DMS114 treated with DMSO at 0.1 percent for 48 hours (cell line): ENCODE data around the gene TMPRSS2.
A peak's percentile ranks its signal among the peaks of the same experiment; 100 is the strongest.

Experiments used
- DNase-seq: peaks from one replicate; lab custom pipeline; 2025; ENCODE audit not compliant: unreplicated experiment; lab: John Stamatoyannopoulos, UW

The TMPRSS2 gene

DNA sequence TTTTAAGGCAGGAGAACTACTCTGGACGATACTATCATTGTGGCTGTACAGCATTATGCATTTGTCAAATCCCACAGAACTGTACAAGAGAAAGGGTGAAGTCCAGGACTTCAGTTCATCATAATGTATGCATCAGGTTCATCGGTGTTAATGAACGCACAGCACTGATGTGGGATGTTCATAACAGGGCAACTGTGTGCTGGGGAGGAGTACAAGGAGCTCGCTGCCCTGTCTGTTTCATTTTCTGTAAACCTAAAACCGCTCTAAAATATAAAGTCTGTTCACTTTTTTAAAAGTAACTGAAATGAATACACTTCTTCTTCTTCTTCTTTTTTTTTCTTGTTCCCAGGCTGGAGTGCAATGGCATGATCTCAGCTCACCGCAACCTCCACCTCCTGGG lies 25.0 kb downstream of the TMPRSS2 start:
- no peak for DNase-seq

DNA sequence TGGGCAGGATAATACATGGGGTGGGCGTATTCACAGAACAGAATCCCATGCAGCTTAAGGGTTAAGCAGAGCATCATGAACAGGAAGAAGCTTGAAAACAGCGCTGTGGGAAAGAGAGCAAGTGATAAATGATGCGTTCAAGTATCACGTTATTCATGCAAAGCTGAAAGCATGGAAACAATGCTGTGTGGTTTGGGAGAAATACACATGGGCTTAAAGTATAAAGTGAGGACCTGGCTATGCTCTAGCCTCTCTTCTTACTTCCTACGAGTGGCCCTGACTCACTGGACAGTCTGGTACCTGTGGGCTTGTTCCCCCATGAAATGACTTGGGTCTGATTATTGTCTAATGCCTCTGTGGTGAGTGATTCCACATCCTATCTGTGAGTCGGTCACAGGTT lies 25.7 kb downstream of the TMPRSS2 start:
- DNase-seq = no peak

DNA sequence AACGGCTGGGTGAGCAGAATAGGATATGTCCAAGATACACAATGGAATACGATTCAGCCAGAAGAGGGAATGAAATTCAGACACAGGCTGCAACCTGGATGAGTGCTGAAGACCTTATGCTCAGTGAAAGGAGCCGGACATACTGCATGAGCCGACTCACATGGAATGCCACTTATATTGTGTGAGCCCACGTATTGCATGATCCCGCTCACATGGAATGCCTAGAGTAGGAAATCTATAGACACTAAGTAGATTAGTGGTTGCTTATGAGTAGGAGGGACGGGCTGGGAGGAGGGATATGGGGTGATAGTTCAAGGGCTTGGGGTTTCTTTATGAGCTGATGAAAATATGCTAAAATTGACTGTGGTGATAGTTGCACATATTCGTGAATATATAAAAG lies 26.8 kb downstream of the TMPRSS2 start:
- no peak for DNase-seq

DNA sequence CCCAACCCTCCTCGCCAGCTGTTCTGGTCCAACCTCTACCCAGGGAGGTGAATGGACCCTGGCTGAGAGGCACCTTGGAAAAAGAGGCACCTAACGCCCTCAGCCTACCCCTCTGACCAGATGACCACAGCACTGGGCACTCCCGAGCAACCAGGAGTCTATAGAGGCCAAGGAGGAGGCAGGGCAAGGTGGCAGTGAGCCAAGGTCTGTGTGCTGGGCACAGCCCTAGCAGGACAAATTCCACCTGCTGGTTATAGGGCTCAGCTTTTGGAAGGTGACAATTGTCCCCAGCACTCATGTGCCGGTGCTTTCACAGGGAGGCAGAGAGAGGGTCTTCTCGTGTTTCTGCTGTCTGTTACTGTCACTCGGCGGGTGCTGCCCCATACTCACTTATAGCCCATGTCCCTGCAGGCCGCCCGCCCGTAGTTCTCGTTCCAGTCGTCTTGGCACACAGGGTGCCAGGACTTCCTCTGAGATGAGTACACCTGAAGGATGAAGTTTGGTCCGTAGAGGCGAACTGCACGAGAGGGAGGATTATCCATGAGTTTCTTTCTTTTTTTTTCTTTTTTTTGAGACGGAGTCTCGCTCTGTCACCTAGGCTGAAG lies 27.8 kb downstream of the TMPRSS2 start:
- no peak for DNase-seq

DNA sequence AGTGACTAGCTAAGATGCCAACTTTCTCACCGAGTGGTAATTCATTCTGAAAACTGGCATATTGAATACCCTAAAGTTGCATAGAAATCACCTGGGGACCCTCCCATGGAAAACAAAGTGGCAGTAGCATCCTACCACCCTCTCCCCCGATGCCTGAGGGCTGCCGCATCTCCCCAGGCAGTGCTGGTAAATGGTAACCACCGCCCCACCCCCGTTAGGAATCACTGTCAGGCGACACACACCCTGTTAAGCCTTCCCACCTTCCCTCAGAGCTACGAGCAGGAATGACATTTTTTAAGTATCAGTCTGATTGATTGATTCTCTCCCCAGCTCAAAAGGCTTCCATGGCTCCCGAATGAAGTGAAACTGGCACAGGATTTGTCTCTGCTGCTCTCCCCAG lies 28.3 kb downstream of the TMPRSS2 start:
- no peak for DNase-seq

DNA sequence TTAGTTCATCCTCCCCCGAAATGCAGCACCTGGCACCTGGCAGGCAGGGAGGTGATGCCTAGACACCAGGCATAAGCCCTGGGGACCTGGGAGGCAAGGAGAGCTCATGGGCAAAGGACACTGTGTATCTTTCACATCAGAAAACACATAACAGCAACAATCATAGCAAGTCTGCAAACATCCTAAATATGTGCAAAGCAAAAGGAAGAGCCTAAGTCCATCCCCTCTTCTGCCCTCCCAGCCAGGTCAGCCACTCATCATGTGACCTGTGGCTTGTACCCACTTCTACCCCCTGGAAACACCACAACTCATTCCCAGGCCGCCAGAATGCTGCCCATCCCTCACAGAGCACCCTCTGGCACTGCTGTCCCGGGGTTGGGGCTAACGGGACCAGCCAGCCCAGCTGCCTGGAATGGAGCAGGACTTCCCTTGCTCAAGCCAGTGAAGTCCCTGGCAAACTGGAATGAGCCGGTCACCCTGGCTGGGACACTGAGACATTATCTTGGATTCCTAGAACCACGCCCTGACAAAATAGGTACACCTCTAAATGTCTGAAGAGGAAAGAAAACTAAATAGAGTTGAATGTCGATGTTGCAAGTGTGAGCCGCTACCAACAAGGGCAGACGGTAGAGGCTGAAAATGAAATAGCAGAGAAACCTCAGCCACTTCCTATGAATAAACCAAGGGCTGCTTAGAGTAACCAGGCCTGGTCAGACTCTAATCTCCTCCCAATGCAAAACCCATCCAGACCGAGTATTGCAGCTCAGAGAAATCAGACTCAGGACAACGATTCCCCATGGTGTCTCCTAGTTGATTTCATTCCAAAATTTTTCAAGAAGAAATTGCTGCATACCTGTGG lies 29.4 kb downstream of the TMPRSS2 start:
- DNase-seq = no peak

DNA sequence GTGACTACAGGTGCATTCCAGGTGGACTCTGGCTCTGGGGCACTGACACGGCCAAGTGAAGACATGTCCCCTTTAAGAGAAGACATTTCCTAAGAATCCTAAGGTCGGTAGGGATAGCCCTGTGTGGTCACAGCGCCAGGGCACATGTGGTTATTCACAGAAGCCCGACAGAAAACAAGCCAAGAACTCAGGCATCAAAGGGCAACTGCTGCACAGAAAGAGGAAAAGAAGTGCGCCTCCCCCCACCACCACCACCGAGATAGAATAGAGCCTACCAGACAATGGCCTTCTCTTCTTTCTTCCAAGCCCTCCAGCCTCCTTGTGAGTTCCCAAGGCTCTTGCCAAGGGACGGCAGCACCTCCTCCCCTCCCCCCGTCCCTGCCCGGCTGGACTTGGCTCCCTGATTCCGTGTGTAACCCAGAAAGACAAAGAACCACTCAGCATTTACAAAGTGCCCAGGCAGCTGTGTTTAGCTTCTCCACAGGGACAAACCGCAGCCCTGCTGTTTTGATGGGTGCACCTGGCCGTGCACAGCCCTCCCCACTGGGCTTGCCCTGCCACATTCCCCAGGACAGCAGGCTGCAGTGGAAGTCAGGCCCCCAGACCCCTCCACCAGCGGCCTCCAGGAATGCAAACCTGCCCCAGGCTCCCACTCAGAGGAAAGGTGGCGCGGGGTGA lies 30.2 kb downstream of the TMPRSS2 start:
- no peak for DNase-seq

DNA sequence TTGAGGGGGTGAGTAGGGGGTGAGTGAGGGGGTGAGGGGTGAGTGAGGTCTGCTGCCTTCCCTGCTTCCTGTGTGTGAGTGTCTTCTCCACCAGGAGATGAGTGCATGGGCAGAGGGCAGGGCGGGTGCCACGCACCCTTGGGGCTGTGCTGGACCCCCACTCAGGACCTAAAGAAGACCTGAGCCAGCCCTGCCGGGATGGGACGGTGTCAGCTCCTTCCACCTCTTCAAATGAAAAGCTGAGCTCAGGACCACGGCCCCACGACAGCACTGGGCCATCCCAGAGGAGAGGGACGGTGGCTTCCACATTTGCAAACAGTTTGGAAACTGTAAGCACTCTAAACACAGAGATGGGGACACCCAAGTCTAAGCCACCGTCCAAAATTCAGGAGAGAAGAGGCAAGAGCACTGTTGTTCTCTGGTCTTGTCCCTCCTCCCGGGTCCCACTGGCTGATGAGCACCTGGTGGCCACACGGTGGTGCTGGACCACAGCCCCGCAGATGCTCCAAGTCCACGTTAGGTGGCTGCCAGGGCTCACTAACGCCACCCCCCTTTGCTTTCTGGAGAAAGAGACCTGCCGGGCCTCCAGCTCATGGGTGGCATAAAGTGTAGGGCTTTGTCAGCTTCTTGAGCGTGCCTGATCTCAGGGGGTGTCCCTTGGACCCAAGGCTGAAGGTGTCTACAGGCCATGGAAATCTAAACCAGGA lies 32.1 kb downstream of the TMPRSS2 start:
- DNase-seq = no peak

DNA sequence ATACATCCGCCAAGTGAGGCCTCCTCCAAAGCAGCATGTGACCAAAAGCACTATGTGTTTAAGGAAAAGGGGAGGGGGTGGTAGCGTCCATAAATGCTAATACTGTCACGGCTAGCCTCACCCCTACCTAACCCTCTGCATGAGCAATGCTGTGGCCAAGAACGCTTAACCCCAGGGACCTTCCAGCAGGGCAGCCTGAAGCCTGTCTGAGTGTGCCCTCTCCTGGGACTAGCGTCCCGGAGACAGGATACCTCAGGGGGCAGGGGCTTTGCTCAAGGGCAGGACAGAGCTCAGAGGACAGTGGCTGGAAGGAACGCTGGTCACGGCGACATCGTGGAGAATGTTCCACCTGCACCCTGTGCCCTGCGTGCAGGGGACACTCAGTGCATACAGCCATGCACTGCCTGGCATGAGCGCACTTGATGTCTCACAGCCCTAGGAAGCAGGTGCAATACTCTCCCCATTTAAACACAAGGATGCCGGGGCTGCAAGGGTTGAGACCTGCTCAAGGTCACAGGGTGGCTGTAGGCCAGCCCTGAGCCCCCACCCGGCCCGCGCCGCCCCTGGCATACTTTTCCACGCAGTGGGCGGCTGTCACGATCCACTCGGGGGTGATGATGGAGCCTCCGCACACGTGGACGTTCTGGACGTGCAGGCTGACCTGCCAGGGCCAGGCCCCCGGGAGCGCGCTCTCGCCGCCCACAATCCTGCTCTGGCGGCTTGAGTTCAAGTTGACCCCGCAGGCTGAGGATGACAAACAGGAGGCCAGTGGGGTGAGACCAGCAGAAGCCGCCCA lies 35.0 kb downstream of the TMPRSS2 start:
- DNase-seq = no peak

DNA sequence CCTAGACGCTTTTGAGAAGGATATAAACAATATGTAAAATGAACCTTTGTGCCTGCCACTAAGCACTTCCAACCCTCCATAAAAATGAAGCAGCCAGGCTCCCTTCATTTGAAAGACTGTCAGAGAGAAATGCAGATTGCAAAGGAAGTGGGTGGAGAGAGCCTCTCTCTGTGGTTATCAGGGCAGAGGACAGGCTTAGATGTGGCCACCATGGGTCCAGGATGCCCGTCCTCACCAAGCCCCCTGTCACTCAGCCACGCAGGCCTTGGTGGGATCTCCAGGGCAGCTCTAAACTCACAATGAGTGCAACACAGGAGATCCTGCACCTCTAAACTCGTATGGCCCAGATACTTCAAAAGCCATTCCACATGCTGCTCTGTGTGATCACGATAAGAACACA lies 37.9 kb downstream of the TMPRSS2 start:
- no peak for DNase-seq

DNA sequence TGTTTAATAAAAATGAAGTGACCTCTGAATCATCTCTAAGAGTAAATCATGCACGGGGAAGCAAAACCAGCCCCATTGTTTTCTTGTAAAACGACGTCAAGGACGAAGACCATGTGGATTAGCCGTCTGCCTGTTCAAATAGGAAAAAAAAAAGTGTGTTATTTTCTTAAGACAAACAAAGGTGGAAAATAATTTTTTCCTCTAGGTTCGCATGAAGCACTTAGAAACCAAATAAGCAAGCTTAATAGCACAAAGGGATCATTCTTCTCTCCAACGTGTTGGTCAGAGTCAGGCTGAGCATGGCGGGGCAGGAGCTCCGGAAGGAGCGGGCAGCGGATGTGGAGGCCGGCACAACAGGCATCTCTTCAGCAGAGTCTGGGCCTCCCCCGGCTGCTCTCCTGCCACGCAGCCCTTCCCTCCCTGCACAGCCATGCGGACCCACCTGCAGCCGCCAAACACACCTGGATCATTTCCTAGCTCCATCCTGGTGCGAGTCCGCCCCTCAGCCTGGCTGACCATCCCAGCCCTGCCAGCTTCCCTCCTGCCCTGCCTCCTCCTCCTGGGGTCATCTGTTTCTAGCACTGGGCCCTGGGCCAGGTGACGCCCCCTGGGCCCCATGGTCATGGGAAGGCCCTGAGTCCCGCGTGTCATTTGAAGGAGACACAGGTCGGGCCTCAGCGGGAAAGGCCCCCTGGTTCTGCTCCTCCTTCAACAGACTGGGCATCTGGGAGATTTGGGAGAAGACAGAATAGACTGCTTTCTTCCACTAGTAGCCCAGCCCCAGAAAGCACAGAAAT lies 41.7 kb downstream of the TMPRSS2 start:
- no peak for DNase-seq

DNA sequence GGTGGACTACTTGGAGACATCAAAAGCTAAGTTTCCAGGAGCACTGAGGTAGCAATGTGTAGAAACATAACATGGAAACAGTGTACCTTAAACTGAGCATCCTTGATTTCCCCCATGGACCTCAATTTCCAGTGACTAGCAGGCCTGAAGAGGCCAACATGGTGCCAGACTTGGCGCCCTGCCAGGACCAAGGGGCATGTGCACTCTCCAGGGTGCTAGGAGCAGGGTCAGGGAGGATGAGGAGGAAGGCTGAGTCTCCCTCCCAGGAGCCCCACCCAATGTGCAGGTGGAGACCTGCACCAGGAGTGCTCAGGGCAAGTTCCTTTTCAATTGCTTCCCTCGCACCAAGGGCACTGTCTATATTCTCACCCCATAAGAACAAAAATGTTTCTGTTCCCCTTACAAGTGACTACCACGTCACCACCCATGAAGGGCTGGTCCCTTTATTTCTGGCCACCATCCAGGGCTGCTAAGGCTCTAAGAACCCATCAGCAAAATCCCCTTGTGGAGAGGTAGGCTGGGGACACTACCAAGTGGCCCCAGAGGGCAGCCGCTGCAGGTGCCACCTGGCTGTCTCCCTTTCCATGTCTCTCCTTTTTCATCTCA lies 42.7 kb downstream of the TMPRSS2 start:
- DNase-seq = no peak

DNA sequence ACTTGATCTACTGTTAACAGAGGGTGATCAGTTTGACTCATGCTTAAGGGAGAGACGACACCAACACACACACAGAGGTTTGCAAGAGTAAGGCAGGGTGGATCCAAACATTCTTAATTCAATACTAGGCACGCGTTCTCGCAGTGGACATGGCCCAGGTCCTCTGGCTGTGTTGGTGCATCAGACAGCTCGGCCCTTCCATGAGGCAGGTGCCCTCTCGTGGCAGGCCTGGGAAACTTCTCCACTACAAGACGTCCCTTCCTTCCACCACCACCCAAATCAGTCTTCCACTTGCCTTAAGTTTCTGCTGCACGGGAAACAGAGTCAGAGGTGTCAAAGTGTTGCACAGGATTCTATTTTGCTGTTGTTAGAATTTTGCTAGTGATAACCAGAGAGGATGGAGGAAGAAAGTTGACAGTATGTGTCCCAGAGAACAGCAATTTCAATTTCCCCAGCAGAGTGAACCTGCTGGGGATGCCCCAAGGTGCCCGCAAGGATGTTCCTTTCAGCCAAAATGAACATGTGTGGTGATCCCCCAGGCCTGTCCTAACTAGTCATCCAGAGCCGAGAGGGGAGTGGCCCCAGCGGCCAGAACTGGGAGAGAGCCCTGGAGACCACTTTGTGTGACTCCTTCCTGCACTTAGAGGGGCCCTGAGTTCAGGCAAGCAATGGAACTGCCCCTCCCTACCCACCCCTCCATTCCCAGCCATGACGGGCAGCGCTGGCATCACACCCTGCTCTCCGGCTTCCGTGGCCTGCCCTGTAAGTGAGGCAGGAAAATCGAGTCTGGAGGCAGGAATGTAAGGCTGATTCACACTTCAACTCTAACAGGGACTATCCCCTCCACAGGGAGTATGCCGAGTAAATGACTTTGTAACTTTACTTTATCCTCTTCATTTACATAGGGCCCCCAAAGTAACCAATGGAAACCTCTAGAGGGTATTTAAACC lies 47.1 kb downstream of the TMPRSS2 start:
- peak; percentile 44 for DNase-seq

DNA sequence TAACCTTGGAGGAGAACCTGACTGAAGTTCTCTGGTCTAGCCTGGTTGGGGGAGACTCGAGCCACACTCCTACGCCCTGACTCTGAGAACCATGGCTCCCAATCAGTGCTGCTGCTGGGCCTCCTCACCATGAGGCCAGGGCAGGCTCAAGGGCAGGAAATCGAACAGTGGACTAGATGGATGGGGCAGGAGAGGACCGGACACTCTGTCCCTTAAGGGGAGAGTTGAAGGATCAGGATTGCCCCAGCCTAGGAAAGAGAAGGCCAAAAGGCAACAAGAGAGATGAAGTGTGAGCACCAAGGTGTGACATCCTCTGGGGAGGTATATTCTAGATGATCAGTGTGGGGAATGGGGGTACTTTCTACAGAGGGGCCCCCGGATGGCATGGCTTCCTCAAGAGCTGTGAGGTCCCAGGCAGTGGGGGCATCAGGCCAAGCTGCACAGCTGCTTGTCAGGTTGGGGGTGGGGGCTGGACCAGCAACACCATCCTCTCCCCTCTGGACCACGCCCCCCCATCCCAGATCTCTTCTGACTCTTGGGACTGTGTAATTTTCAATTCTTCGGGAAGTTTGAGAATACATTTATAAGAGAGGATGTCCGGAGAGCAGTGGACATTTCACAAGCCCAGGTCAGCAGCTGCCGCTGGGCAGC lies 47.9 kb downstream of the TMPRSS2 start:
- DNase-seq = no peak

DNA sequence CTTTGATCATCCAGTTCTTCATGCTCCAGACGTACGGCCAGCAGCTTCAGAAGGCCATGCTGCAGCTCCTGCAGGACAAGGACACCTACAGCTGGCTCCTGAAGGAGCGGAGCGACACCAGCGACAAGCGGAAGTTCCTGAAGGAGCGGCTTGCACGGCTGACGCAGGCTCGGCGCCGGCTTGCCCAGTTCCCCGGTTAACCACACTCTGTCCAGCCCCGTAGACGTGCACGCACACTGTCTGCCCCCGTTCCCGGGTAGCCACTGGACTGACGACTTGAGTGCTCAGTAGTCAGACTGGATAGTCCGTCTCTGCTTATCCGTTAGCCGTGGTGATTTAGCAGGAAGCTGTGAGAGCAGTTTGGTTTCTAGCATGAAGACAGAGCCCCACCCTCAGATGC lies 49.4 kb downstream of the TMPRSS2 start:
- no peak for DNase-seq

DNA sequence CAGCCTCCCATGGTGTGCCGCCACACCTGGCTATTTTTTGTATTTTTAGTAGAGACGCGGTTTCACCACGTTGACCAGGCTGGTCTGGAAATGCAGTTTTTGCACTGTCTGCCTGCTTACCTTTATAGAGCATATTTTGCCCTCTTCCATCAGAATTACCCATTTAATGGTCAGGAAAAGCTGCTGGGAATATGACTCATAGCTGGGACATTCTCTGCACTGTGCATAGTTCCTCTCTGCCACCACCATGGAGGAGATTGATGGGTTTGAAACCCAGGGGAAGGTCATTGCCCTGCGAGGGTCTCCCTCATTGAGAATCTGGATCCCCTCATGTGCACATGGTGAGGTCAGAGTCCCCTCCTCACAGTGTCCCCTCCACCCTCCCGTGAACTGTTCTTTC lies 49.8 kb downstream of the TMPRSS2 start:
- no peak for DNase-seq

DNA sequence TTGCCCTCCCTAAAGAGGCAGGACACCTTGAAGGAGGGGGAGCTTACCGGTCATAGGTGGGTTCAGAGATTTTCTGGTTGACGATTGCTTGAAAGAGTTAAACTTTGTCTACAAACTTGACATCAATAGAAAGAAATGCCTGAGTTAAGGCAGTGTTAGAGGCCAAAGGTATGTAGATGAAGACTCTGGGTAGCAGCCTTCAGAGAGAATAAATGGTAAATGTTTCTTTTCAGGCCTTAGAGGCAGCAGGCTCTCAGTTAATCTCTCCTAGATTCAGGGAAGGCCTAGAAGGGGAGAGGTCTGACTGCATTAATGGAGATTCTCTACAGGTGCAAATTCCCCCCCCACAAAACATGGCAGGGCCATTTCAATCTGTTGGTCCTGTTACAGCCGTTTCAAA lies 54.2 kb downstream of the TMPRSS2 start:
- no peak for DNase-seq

DNA sequence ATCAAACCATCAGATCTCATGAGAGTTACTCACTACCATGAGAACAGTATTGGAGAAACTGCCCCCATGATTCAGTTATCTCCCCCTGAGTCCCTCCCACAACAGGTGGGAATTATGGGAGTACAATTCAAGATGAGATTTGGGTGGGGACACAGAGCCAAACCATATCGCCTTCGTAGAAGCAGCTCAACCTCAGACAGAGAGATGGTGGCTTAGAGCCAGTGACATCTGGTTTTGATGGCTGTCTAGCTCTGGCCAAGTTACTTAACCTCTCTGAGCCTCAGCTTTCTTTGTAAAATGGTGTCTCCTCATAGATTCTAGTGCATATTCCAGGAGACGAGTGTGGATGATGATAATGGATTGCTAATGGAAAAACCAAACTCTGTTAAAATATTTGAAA lies 54.8 kb downstream of the TMPRSS2 start:
- no peak for DNase-seq
